AML-193 (cell line): Measurements from ENCODE around the gene CPLX3.

Source experiments
- DNase-seq, 2 experiments: peaks; one replicate each; lab custom pipeline; 2025; lab: John Stamatoyannopoulos, UW

Gene CPLX3

GRCh38 chr15:74802290-74802689 is 24.1 kb upstream of the CPLX3 start:
- no peak for DNase-seq

- no peak for DNase-seq
These were observed 23.5 kb upstream of the CPLX3 start for GRCh38 chr15:74802862-74803447.

DNA sequence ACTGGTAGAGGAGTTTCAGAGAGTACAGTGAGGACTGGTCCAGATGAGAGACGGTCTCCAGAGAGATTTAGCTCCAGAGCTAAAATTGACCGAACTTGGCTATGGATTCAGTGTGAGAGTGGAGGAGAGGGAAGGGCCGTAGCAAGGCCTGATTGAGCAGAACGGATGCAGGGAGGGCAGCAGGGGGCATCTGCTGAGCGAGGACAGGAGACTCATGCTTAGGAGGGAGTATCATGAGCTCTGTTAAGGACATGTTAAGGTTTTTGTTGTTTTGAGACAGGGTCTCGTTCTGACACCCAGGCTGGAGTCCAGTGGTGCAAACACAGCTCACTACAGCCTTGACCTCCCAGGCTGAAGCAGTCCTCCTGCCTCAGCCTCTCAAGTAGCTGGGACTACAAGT is 21.5 kb upstream of the CPLX3 start:
- no peak for DNase-seq

- DNase-seq: no peak
These were observed 19.1 kb upstream of the CPLX3 start for GRCh38 chr15:74807282-74807681.

- no peak for DNase-seq
These were observed 18.2 kb upstream of the CPLX3 start for GRCh38 chr15:74808078-74808839.

- no peak for DNase-seq
These were observed 17.6 kb upstream of the CPLX3 start for GRCh38 chr15:74808840-74809229.

- DNase-seq: no peak
These were observed 17.2 kb upstream of the CPLX3 start for GRCh38 chr15:74809242-74809641.

DNA sequence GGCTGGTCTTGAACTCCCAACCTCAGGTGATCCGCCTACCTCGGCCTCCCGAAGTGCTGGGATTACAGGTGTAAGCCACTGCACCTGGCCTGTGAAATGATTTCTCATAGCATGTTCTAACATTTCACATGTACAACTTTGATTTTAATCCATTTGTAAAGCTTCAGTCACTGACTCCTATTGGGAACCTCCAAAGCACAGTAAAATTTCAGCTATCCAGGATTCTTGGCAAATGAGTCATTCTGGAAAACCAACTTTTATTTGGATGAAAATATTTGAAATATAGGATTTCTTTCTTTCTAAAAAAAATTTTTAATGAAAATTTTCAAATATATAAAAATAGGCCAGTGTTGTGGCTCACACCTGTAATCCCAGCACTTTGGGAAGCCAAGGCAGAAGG is 16.5 kb upstream of the CPLX3 start:
- DNase-seq: no peak

- DNase-seq: no peak
These were observed 13.9 kb upstream of the CPLX3 start, which contains the start of gene LMAN1L for GRCh38 chr15:74812533-74812932. TSS of gene LMAN1L (plus strand) at chr15:74812835. CDS start at chr15:74812855, 20 bp downstream.

DNA sequence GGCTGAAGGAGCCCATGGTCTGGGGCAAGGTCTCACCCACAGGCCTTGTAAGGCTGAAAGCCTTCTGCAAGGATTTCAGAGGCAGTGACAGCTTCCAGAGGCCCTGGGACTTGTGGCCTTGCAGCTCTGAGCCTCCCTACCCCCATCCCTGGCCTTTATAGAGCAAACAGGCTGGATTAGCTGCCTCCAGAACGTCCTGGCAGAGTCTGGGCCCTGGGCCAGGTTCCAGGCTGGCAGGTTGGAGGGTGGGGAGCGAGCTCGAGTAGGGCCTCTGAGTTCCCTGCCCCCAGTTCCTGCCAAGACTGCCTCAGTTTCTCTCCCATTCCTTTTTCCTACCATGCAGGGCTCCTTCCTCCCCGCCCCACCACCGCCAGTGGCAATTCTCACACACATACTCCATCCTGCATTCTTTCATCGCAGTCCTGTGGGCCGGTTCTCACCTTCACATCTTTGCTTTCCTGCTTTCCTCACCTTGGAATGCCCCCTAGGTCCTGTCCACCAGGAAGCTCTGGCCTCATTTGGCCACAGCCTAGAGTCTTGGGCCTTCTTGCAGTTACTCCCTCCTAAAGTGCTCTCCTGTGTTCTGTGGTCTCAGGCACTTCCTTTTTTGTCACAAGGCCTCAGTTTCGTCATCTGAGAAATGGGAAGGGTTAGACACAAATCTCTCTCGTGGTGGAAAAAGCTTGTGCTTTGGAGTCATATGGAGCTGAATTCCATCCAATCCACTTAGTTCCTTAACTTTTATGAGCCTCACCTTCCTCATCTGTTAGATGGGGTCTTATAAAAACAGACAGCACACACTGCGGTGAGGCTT is 11.1 kb upstream of the CPLX3 start:
- no peak for DNase-seq

DNA sequence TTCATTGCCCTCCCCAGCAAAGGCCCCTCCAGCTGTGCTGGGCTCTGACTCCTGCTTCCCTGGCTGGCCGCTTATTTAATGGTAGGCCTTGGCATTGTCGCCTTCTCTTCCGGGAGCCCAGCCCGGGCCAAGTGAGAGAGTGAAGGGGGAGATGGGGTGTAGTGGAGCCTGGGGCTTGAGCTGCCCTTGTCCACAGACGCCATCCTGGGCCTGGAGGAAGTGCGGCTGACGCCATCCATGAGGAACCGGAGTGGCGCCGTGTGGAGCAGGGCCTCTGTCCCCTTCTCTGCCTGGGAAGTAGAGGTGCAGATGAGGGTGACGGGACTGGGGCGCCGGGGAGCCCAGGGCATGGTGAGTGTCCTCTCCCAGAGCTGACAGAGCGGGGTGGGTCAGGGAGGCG is 10.5 kb upstream of the CPLX3 start:
- DNase-seq: no peak

DNA sequence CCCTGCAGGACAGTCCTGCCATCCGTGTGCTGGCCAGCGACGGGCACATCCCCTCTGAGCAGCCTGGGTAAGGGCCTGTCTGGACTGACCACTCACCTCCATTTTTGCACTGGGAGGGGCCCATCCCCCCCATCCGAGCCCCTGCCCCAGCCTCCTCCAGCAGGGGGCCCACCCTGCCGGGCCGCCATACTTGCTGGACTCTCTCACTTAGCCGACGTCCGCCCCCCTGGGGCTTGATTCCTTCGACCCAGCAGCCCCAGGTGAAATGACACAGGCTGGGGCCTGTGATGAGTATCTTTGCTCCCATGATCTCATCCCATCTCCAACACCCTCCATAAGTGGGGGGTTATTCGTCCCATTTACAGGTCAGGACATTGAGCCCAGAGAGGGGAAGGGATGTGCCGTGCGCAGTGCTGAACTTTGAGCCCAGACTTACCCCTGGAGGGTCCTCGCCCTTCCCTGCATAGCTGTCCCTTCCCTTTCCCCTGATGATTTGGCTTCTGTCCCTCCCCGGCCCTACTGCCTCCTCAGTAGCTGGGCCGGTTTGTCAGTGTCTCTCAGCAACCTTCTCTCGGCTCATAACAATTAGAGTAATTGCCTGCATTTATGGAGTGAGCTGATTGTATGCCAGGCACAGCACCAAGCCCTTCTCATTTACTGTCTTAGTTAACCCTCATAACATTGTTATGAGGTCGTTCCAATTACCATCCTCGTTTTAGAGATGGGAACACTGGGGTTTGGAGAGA is 9.6 kb upstream of the CPLX3 start:
- no peak for DNase-seq

DNA sequence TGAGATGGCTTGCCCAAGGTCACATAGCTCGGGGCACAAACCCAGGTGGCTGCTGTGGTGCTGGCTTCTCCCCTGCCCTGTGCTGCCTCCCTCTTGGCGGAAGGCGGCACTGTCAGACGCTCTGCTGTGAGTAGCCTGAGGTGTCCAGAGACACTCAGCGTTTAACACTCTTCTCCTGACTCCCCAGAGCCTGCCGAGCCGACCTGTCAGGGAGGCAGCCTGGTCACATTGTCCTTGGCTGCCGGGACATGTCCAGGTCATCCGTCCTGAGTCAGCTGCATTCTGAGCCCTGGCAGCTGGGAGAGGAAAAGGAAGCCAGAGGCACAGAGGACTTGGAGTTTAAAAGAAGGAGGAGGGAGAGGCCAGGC is 9.1 kb upstream of the CPLX3 start:
- no peak for DNase-seq

DNA sequence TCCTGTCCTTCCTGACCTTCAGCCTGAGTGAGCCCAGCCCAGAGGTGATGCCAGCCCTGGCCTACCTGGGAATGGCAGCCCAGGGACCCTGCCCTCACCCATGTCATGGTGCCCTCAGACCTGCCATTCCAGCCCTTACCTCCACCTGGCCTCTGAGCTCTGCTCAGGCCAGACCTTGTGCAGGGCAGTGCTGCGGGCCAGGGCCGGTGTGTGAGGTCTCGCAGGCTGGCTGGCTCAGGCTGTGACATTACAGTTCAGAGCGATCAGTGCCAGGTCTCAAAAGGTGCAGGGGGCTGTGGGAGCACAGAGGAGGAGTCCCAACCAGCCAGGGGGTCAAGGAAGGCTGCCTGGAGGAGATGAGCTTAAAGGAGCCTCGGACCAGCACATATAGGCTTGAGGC is 6.4 kb upstream of the CPLX3 start:
- DNase-seq: no peak

GRCh38 chr15:74821091-74821789 is 5.2 kb upstream of the CPLX3 start:
- no peak for DNase-seq

- DNase-seq: no peak
These were observed 4.7 kb upstream of the CPLX3 start for GRCh38 chr15:74821790-74822158.

- no peak for DNase-seq
These were observed 4.2 kb upstream of the CPLX3 start for GRCh38 chr15:74822233-74822632.

DNA sequence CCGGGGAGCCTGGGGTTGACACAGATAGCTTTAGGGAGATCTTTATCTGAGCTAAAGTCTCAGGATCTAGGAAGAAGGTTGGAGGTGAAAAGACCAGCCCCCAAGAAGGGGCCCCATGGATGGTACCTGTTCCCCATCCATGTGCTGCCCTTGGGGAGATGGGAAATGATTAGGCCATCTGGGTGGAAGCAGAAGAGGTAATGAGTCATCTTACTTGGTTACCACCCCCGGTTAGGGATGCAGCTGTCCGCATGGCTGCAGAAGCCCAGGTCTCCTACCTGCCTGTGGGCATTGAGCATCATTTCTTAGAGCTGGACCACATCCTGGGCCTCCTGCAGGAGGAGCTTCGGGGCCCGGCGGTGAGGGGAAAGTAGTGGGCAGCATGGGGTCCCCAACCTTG is 3.1 kb upstream of the CPLX3 start:
- DNase-seq: no peak

- DNase-seq: no peak
These were observed 1.5 kb upstream of the CPLX3 start for GRCh38 chr15:74824976-74825375.

DNA sequence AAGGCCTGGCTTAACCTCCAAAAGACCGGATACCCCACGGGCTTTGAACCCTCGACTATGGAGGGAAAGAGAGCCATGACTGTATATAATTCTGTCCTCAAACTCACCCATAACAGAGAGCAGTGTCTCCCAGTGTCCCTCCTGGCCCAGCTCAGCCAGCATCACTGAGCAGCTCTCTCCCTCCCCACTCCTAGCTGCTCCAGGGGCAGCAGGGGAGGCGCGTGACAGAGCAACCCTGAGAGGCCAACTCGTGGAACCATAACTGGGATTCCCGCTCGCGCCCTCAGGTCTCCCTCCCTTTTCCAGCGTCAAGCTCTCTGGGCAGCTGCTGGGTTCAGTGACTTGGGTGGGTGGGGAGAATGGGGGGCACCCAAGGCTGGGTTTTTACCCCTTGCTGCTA is 561 bp upstream of the CPLX3 start:
- DNase-seq: no peak

DNA sequence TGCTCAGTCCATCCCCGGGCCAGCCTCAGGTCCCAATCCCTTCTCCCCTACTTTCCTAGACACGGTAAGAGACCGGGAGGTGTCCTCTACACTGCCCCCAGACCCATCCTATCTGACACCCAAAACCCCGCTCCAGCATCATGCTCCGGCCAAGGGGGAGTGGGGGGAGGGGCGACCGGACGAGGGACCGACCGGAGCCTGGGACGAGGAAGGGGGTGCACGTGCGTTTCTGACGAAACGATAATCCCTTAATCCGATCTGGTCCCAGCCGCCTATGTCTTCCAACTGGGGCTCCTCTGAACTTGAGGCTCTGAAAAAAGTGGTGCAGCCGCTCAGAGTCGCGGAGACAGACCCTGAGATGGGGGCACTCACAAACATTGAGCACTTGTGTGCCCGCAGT is 494 bp downstream of the CPLX3 start:
- no peak for DNase-seq

DNA sequence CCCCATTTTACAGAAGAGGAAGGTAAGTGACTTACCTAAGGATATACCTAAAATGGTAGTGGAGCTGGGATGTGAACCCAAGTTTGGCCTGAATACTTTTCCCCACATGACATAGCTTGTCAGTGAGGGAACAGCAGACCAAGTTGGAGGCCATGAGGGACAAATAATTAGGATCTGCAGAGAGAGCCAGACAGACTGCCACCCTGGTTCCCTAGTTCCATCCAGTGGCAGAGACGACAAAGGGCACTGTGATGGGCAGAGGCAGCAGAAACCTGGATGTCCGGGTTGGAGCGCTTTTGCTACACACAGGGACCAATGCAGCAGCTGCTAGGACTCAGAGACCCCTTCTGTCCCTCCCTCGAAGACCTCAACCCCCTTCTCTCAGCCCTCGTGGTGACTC is 1.2 kb downstream of the CPLX3 start:
- DNase-seq: no peak
